Omental fat pad (tissue), 4 donors: Measurements from ENCODE around the gene RPSA. TPM values are rescaled to one million over a fixed set of nuclear protein-coding genes. Genes with fewer than 3 reads are reported as not detected.
"Not testable (repeated sequence)": the region's sequence is repeated elsewhere in the genome, so short reads cannot be mapped to it uniquely, and the experiment has no call there.

Experiments used
- ATAC-seq: fragments of 150-250 bp; one replicate; pipeline ENCODE4 v1.9.1; 2016; ENCODE audit warnings: mild to moderate bottlenecking, moderate library complexity; ENCODE audit not compliant: low FRiP score
- DNase-seq: peaks from one replicate; pipeline ENCODE4 v3.0.0-alpha.2; 2019; ENCODE audit warnings: low spot score
- CTCF ChIP-seq, 3 donors: fragments of 450-650 bp; IDR thresholded peaks; one replicate each; pipeline ENCODE4 v1.5.1; 2016 to 2017; ENCODE audit warnings: antibody characterized with exemption in 3 of 3, mild to moderate bottlenecking in 3 of 3, moderate library complexity in 2 of 3
- total RNA-seq, 4 donors: library from RNA; depleted of rRNA; stranded (reverse); fragments of >200 nt; gene quantifications; one replicate each; pipeline ENCODE4 v1.1.0, GENCODE V29; 2016

Gene RPSA
- total RNA-seq: 1,000 to 10,000 TPM in 2 of 4 donors, 100 to 1,000 TPM in 2; 890 to 1,192 (median 1,008) TPM

- DNase-seq: peak; percentile 68
- ATAC-seq: peak; percentile 98
- TF ChIP-seq CTCF (IDR thresholded peaks at IDR 0.05): no peak
Measured at GRCh38 chr3:39406368-39407258, at the start of gene RPSA. Gene RPSA, plus strand, starts transcription at chr3:39406720. Its CDS starts 934 bp downstream, at chr3:39407654.

DNA sequence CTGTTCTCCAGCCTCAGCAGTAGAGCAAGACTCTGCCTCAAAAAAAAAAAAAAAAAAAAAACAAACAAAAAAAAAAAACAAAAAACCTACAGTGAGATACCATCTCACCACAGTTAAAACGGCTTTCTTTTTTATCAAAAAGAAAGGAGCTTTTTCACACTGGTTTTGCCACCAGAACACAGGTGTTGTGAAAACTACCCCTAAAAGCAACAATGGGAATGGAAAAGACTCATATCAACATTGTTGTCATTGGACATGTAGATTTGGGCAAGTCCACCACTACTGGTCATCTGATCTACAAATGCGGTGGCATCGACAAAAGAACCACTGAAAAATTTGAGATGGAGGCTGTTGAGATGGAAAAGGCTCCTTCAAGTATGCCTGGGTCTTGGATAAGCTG is 48.2 kb upstream of the RPSA start:
- ATAC-seq (no peak), DNase-seq (no peak)
- TF ChIP-seq CTCF (IDR thresholded peaks at IDR 0.05): no peak

- DNase-seq (no peak), ATAC-seq (no peak)
- TF ChIP-seq CTCF (IDR thresholded peaks at IDR 0.05): no peak
Measured at GRCh38 chr3:39361252-39361927, 45.1 kb upstream of the RPSA start.

DNA sequence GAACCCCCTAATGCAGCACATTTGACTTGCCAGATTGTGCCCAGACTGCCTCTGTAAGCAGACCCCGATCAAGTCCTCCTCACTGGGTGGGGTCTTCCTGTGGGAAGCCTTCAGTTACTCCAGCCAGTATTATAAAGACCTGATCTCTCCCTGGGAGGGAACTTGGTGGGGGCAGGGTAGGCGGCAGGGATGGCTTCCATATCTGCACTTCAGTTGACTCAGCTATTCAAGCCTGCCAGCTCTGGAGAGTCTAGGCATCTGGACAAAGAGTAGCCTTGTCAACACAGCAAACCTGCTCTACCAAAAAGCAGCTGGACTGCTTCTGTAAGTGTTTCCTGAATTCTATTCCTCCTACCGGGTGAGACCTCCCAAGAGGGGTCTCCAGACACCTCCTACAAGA is 44.3 kb upstream of the RPSA start:
- no peak for TF ChIP-seq CTCF (IDR thresholded peaks at IDR 0.05)
- DNase-seq: no peak
- ATAC-seq: no peak

DNA sequence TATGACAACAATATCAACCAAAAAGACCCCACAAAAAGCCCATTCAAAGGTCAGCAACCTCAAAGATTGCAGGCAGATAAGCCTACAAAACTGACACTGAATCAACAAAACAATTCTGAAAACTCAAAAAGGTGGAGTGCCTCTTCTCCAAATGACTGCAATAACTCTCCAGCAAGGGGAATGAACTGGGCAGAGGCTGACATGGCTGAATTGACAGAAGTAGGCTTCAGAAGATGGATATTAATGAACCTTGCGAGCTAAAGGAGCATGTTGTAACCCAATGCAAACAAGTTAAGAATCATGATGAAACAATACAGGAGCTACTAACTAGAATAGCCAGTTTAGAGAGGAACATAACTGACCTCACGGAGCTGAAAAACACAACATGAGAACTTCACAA is 43.7 kb upstream of the RPSA start:
- DNase-seq: no peak
- TF ChIP-seq CTCF (IDR thresholded peaks at IDR 0.05): no peak
- no peak for ATAC-seq

GRCh38 chr3:39370450-39370849 is 36.1 kb upstream of the RPSA start:
- not testable (repeated sequence) for ATAC-seq, DNase-seq

DNA sequence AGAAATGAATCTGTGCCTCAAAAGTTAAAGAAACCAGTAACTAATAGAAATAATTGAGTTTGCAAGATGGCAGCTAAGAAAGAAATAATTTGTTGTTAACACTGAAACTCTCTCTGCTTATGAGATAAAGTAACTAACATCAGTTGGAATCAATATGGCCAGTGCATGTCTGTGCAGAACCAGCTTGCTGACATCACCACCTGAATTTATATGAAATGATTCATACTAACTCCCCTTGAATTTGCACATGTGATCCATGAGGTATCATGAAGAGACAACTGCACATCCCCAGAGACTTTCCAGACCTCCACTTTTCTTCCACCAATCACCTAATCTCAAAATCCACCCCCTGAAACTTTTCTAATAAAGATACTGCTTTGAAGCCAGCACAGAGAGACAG is 33.7 kb upstream of the RPSA start:
- no peak for TF ChIP-seq CTCF (IDR thresholded peaks at IDR 0.05)
- DNase-seq (no peak), ATAC-seq (no peak)
